Hematopoietic multipotent progenitor cell treated with erythropoietin and hydrocortisone succinate and interleukin-3 and kit ligand, for 8 days (in vitro differentiated cells): ENCODE measurements around the gene BEST1.

Experiments
- DNase-seq: peaks from one replicate; pipeline ENCODE4 v3.0.0-alpha.2; 2015

The BEST1 gene

DNA sequence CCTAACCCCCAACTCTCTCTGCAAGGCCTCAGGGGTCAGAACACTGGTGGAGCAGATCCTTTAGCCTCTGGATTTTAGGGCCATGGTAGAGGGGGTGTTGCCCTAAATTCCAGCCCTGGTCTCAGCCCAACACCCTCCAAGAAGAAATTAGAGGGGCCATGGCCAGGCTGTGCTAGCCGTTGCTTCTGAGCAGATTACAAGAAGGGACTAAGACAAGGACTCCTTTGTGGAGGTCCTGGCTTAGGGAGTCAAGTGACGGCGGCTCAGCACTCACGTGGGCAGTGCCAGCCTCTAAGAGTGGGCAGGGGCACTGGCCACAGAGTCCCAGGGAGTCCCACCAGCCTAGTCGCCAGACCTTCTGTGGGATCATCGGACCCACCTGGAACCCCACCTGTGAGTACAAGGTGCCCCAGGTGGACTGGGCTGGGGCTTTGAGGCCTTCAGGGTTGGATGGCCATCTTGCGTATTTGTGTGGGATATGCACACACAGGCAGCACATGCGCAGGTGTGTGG, at the start of gene BEST1:
Gene BEST1, plus strand, starts transcription at position 317 of the 513 bp plus-strand sequence. CDS start 1,456 bp downstream, outside the sequence.
- no peak for DNase-seq

DNA sequence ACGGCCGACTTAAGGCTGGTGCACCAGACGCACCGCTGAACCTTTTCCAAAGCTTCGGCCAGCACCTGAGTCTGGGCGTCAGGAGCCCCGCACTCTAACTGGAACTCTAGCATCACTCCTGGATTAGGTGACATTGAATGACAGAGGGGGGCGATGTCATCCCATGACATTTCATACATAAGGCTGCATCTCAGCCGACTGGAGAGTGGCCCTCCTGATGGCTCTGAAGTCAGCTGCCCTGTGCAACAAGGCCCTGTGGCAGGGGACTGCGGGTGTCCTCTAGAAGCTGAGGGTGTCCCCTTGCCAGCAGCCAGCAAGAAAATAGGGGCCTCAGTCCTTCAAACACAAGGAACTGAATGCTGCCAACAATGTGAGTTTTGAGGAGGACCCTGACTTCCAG, 48.8 kb upstream of the BEST1 start:
- peak; percentile 33 for DNase-seq

DNA sequence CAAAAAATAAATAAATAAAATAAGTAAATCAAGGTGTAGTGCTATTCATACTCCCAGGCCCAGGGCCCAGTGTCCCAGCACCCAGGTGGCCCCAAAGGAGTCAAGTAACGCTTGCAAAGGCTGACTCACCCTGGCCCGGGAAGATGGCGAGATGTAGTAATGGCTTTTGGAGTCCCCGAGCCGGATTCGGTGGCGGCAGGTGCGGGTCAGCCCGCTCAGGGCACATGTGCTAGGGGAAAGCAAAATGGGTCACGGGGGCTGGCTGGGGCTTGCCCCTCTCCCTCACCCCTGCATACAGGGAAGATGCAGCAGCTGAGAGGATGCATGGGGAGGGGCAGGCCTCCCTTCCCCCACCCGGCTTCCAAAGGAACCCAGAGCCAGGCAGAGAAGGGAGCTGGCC, 47.8 kb upstream of the BEST1 start:
- no peak for DNase-seq

GRCh38 chr11:61903845-61904244, 46.3 kb upstream of the BEST1 start:
- DNase-seq = no peak

DNA sequence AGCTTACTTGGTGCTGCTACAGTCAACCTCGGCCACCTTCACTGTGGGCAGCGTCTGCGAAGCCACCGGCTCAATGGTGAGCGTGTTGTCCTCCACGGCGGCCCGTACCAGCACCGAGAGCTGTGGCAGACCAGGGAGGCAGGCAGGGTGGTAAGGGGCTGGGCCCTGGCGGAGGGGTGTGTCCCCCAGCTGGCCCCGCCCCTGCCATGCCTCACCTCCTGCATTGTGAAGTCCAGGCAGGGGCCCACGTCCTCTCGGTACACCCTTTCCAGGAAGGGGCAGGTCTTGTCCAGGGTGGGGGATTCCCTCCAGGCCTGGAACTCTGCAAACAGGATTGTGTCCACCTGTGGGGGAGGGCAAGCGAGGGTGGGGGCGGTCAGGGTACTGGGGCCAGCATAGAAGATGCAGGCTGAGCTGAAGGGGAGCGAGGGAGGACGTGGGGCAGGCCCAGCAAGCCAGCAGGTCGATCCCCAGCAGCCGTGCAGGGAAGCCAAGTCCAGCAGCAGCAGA, 45.6 kb upstream of the BEST1 start:
- peak; percentile 24 for DNase-seq

DNA sequence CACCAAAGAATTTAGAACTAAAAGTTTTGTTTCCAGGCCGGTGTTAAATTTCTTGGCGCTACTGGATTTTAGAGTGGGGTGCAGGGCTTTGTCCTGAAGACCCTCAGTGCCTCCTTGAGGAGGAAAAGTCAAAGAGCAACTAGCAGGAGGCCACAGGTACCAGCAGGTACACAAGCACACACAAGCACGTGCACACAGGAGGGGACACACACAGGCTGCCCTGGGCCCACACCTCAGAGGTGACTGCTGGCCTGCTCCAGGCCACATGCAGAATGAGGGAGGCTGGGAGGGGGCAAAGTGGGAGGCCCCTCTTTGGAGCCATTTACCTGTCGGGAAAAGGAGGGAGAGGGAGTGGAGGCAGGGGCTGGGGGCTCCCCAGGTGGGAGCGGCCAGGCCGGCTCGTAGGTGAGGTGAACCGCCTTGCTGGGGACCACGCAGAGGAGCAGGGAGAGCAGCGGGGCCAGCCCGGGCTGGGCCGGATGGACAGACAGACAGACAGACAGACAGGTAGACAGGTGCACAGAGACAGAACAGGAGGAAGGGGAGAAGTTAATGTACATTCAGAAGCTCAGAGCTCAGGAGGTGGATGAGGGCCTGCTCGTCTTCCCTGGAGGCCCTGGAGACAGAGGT, 45.0 kb upstream of the BEST1 start:
- DNase-seq = no peak

- DNase-seq = no peak
These were observed 44.2 kb upstream of the BEST1 start for GRCh38 chr11:61905801-61906521.

- DNase-seq = no peak
These were observed 43.6 kb upstream of the BEST1 start for GRCh38 chr11:61906522-61906909.

GRCh38 chr11:61907282-61907681, 42.9 kb upstream of the BEST1 start:
- no peak for DNase-seq

GRCh38 chr11:61907871-61908729, 42.1 kb upstream of the BEST1 start:
- no peak for DNase-seq

DNA sequence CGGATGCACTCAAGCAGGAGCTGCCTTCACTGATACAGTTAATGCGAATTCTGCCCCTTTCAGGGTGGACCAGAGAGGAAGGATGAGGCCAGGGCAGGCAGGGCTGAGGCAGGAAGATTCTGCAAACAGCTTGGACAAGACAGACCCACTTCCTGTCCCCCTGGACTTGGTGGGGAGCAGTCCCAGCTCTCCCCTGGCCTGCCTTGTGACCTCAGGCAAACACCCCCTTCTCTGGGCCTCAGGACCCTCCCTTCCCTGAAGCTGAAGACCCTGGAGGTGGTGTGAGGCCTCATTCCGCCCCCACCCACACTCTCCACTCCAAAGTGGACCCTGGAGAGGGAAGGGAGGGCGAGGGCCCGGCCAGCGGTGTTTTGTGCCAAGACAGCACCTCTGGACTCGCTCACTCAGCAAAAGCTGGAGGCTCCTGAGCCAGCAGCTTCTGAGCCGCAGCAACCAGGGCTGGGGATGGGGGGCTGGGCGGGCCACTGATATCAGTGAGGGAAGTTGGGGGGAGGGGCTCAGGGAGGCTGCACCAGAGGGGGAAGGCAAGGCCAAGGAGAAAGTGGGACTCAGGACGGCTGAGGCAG, 41.3 kb upstream of the BEST1 start:
- DNase-seq = no peak

- DNase-seq = no peak
These were observed 39.7 kb upstream of the BEST1 start for GRCh38 chr11:61910187-61911127.

DNA sequence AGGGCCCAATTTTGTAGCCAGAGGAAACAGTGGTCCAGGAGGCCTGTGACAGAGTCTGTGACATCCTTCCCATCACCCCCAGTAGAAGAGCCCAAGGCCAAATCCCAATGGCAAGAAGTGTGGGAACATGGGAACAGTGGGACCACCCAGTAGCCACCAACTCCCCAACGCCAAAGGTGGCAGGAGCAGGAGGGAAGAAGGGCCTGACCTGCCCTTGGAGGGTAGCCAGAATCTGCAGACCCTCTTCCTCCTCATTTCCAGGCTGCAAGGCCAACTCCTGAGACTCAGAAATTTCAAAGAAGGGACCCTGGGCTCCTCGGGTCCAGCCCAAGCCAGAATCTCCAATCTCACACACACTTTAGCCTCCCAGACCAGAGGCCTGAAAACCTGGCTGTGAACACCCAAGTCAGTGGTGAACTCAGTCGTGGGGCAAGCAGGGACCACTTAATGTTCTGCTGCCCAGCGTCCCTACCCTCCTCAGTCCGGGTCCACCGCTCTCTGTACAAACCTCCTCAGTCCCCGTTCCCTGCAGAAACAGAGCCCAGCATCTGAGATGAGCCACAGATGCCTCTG, 38.9 kb upstream of the BEST1 start:
- no peak for DNase-seq

GRCh38 chr11:61911701-61912529, 38.2 kb upstream of the BEST1 start:
- DNase-seq = no peak

DNA sequence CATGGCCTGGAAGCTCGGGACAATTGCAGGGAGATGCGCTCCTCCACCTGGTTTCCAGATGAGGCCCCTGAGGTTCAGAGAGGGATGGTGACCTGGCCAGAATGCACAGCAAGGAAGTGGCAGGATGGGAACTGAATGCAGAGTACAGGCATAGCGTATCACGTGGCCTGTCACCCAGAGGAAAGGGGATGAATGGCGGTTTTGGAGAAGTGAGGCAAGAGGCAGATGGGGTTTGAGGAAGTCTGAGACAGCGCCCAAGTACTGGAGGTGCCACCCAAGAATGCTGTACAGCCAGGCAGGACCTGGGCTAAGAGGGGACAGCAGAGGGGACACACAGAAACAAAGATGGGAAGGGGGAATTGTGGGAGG, 37.6 kb upstream of the BEST1 start:
- DNase-seq = peak; percentile 15

- DNase-seq = no peak
These were observed 37.0 kb upstream of the BEST1 start for GRCh38 chr11:61912991-61913698.

GRCh38 chr11:61913699-61914395, 36.3 kb upstream of the BEST1 start:
- no peak for DNase-seq

GRCh38 chr11:61914471-61915171, 35.5 kb upstream of the BEST1 start:
- no peak for DNase-seq
